ENCODE measurements around the gene ATXN7.
A peak's percentile ranks its signal among the peaks of the same experiment; 100 is the strongest.

Gene ATXN7

GRCh38 chr3:64023187-64023860 lies 159.7 kb downstream of the ATXN7 start, which contains the start of gene PSMD6:
TSS of gene PSMD6 (minus strand) at chr3:64023494. CDS start at chr3:64023419, 75 bp downstream.
- peak; percentile 76 to 83 for DNase-seq

- no peak for DNase-seq
Observed at GRCh38 chr3:64023861-64024223, 160.2 kb downstream of the ATXN7 start.

DNA sequence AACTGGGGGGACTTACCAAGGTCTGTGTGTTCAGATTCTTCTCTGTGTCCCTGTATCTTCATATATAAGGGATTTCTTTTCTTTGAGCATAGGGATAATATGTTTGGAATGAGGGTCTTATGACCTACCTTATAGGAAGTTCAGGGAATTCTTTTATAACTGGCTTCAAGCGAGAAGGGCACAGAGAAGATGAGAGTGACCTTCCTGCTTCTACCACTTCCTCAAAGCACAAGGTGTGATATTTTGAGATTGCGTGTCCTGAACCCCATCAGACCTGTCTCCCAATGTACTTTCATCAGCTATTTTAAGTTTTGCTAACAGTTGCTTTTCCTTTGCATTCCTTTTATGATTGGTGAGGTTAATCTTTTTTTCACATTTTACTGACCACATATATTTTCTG lies 162.7 kb downstream of the ATXN7 start:
- DNase-seq = no peak

DNA sequence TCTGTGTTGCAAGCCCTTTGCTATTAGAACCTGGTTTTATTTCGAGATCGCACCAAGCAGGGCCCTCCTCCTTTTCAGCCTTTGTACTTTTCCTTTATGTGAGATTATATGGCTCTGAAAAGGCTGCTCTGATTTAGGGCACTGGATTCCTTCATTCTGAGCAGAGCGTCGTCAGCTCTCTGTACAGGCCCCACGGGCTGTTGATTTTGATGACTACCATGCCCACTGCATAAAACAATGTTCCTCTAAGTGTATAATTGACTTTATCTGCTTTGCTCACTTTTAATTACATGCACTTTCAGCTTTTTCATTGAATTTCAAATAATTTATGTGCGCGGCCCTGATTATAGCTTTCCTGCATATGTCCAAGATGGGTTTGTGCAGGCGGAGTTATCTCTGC lies 164.0 kb downstream of the ATXN7 start:
- no peak for DNase-seq

GRCh38 chr3:64028754-64029153 lies 165.1 kb downstream of the ATXN7 start:
- DNase-seq = no peak

DNA sequence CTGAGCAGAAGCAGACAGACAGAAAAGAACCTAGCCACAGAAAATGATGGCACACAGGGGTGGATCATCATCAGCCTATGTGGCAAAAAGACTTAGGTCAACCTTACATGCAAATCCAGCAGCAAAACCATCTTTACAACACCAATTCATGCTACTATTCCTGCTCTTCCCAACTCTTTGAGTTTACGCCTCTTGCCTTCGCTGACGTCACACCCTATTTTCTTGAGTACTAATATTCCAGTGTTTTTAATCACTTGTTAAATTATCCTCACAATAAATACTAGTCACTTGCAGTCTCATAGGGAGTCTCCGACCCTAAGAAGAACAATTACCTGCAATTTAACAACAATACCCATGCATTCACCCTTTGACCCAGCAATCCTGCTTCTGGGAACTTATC lies 165.6 kb downstream of the ATXN7 start:
- no peak for DNase-seq

DNA sequence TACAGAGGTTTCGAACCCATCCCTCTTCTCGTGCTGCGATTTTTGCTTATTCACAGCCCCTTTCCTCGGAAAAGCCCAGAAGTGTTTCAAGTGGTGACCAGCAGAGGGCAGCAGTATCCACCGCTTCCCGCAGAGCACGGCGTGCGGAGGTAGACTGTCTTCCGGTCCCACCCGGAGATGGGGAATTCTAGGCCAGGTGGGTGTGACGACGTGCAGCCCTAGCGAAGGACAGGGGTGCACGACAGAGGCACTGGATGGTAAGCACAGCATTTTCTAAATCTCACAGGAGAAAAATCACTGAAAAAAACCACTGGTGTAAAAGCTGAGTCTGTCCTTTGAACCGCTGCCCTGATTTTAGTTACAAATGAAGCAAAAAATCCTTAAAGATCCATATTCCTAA lies 167.1 kb downstream of the ATXN7 start:
- peak; percentile 39 to 57 for DNase-seq

GRCh38 chr3:64031540-64032508 lies 168.2 kb downstream of the ATXN7 start:
- DNase-seq = no peak

GRCh38 chr3:64033069-64033468 lies 169.4 kb downstream of the ATXN7 start:
- no peak for DNase-seq

DNA sequence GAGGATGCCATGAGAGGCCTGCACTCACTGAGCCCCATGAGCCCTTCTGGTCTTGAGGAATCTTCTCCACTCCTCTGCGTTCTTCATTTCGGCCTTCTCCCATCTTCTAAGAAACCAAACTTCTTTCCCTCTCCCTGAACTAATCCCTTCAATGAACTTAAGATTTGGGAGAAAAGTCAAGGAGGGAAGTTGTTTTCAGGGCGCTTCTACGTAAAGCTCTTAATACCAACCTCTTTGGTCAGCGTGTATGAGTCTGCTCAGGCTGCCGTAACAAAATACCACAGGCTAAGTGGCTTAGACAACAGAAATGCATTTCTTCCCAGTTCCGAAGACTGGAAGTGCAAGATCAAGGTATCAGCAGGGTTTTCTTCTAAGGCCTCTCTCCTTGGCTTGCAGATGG lies 173.4 kb downstream of the ATXN7 start:
- no peak for DNase-seq

DNA sequence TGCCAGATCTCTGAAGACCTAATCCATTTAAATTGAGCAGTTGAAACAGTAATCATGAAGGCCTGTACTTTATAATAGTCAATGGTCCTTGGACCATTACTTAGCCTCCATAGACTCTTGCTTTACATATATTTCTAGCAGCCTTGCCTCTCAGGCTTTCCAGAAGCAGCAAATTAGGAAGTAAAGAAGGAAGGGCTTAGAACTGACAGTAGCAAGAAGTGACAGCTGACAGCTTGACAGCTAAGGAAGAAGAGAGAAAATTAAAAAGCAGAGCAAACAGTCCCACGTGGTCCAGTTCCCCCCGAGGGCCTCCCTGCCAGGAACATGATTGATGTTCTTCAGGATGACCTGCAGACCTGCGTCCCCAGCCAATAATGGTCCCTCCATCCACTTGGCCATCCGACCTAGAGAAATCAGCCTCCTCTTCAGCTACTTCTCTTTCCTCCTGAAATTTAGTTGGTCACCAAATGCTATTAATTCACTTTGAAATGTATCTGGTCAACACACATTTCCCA lies 174.6 kb downstream of the ATXN7 start:
- DNase-seq = peak in 1 of 2 experiments; percentile 21

DNA sequence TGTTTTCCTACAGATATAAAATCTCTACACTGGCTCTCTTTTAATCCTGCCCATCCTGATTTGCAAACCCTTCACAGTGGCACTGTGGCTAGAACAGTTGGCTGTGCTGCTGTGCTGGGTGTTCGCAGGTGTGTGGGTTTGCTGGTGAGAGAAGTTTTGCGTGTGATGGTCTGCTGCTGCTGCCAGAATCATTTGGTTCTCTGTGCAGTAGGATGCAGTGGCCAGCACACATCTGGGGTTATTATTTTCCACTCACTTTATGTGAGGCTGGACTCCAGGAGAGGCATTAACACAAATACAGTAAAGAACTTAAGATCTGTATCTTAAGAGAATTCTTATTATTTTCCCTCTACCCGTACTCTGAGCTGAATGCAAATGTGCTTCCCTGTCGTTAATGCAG lies 175.7 kb downstream of the ATXN7 start:
- no peak for DNase-seq

DNA sequence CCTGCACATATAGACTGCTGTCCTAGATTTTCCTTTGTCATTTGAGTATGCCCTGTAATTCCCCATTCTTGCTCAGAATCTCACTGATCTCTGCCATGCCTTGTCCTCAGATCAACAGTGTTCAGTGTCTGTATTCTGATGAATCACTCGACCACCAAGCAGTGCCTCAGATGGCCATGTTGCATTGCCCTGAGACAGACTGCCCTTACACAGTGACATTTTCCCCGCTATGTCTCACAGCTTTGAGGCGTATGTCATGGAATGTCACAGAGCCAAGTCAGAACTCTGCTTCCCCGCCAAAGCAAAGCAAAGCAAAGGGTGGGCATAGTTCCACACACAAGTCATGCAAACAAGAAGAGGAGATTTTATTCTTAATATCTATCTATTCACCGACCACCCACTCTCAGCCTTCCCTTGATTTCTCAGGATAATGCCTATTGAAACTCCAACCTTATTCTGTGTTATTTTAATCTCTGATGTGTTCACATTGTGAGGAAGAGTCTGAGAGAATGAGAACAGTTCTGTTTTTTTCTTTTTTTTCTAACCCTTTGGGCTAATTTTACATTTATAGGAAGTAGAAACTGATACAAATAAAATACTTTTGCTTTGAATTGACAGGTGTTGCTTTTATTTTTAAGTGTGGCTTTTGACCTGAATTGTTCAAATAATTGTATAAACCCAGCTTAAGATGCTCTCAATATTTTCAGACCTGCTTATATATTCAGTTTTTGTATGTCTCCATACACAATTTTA lies 176.5 kb downstream of the ATXN7 start:
- no peak for DNase-seq

DNA sequence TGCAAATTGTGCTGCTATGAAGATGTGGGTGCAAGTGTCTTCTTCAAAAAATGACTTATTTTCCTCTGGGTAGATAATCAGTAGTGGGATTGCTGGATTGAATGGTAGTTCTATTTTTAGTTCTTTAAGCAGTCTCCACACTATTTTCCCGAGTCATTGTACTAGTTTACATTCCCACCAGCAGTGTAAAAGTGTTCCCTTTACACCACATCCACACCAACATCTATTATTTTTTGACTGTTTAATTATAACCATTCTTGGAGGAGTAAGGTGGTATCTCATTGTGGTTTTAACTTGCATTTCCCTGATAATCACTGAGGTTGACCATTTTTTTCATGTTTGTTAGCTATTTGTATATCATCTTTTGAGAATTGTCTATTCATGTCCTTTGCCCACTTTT lies 179.3 kb downstream of the ATXN7 start:
- no peak for DNase-seq

DNA sequence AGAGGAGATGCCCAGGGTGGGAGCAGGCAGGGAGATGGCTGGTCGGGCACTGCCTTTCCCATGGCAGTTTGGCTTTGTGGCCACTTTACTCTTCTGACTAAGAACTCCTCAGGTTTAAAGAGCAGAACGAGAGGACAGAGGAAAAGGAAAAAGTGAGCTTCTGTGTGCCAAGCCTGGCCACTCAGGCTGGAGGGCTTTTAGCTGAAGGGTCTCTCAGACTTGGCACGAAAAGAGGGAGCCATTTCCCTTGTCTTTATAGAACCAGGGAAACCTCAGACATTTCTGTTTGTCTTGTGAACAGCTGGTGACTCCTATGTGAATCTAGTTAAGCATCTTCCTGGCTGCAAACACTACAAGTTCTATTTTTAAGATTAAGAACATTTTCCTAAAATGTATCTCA lies 182.9 kb downstream of the ATXN7 start:
- DNase-seq = no peak

- no peak for DNase-seq
Observed at GRCh38 chr3:64046996-64047594, 183.4 kb downstream of the ATXN7 start.

GRCh38 chr3:64047787-64048186 lies 184.1 kb downstream of the ATXN7 start:
- DNase-seq = no peak

DNA sequence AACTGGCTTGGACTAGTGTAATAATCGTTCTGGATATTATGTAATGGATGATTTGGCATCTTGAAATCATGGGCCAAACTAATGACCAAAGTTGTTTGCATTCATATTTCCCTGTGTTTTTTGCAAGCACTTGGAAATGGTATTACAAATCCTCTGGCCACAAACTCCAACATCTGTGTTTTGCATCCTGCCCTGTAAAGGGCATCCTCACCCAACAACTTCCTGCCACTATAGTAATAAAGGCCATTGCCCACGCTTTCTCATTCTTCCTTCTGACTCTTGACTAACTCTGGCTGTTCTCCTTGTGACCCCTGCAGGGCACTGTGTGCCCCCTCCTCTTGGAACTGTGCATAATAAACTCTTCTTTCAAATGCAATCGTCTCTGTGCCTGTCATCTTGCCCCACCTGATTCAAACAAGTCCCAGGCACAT lies 185.0 kb downstream of the ATXN7 start:
- DNase-seq = peak in 1 of 2 experiments; percentile 13

DNA sequence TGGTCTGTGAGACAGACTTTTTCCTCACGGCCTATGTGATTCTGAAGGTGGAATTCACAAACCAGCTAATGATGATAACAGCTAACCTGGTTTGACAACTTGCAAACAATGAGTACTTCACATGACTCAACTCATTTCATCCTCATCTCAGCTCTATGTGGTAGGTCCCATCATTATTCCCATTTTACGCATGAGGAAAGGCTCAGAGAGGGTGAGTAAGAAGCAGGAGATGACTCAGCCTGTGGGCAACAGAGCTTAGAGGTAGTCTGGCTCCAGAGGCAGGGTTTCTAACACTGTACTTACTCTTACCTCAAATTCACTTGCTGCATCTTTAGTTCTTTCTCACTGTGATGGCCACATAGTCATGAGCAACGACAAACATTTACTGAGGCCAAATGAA lies 185.5 kb downstream of the ATXN7 start:
- DNase-seq = no peak

GRCh38 chr3:64049832-64050231 lies 186.2 kb downstream of the ATXN7 start:
- no peak for DNase-seq

Data from Kasumi-1 (cell line).